Activated CD4-positive, alpha-beta memory T cell treated with anti-CD3 and anti-CD28 coated beads for 36 hours (primary cell): Measurements from ENCODE around the gene FXYD4. TPM values are rescaled to one million over a fixed set of nuclear protein-coding genes. Genes with fewer than 3 reads are reported as not detected.
"Not testable (repeated sequence)": the region's sequence is repeated elsewhere in the genome, so short reads cannot be mapped to it uniquely, and the experiment has no call there.

Experiments
- CTCF ChIA-PET: fragments of 350-600 bp; sonication (Branson Sonifier 250); formaldehyde crosslinking; loops from one replicate; lab custom pipeline; 2021; ENCODE audit warnings: antibody characterized with exemption, inconsistent platforms; lab: Charles Lee
- POLR2A ChIA-PET: fragments of 350-600 bp; sonication (Branson Sonifier 250); formaldehyde crosslinking; loops from one replicate; lab custom pipeline; 2021; ENCODE audit warnings: antibody characterized with exemption; lab: Charles Lee
- DNase-seq: peaks from one replicate; pipeline ENCODE4 v3.0.0-alpha.2; 2020
- H3K27ac Mint-ChIP-seq: one replicate; pipeline ENCODE4 v1.8.0; 2021; ENCODE audit warnings: mixed read lengths
- H3K27me3 Mint-ChIP-seq: one replicate; pipeline ENCODE4 v1.8.0; 2021; ENCODE audit warnings: mixed read lengths
- H3K36me3 Mint-ChIP-seq: one replicate; pipeline ENCODE4 v1.8.0; 2021; ENCODE audit warnings: mixed read lengths
- H3K4me1 Mint-ChIP-seq: one replicate; pipeline ENCODE4 v1.8.0; 2021; ENCODE audit warnings: low read depth, mixed read lengths
- H3K4me3 Mint-ChIP-seq: one replicate; pipeline ENCODE4 v1.8.0; 2021; ENCODE audit warnings: mild to moderate bottlenecking, mixed read lengths
- H3K9me3 Mint-ChIP-seq: one replicate; pipeline ENCODE4 v1.8.0; 2021; ENCODE audit warnings: mixed read lengths
- intact Hi-C: fragments of 100-400 bp; cut with micrococcal nuclease; formaldehyde crosslinking; loops from one replicate; pipeline ENCODE4 v1.15.1; 2023
- total RNA-seq, 2 experiments: library from RNA; stranded (reverse); gene quantifications; one replicate each; pipeline ENCODE4 v1.2.3, GENCODE V29; 2021

FXYD4 gene
- total RNA-seq, 2 experiments from 2014 or later, result not detected

GRCh38 chr10:43336061-43336460 is 35.4 kb upstream of the FXYD4 start:
- Mint-ChIP-seq H3K27me3 (no peaks in the 10 kb centered on the region), H3K27ac (no peak overlapping the region), H3K9me3 (peaks cover 2% of the 10 kb centered on the region), H3K4me3 (no peak overlapping the region), H3K4me1 (peaks cover 28% of the 10 kb centered on the region), H3K36me3 (no peaks in the 10 kb centered on the region)
- ChIA-PET POLR2A (no interaction called here), CTCF (no interaction called here)
- DNase-seq, result no peak
- intact Hi-C loops, result no loop called here

DNA sequence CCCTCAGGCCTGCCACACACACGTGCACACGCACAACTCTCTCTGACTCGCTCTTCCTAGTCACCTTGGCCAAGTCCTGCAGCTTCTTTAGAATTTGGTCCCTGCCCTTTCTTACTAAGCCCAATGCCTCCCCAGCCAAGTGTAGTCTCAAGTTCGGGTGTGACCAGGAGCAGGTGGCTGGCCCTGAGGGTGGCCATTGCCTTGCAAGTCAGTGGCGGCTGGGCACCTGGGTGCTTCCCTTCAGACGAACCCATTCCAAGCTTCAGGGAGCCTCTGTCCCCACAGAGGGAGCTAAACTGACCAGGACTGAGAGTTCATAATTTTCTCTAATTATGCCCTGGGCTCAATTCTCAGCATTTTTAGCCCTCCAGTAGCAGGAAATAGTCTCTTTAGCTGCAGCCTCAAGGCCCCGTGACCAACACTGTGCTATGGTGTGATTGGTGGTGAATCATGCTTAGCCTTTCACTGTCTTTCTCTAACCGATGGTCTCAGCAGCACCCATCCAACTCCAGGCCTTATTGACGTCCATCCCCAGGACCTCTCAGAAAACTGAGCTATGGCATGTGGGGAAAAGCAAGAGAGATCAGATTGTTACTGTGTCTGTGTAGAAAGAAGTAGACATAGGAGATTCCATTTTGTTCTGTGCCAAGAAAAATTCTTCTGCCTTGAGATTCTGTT is 34.7 kb upstream of the FXYD4 start:
- Mint-ChIP-seq H3K4me3 (no peak overlapping the region), H3K27me3 (no peaks in the 10 kb centered on the region), H3K9me3 (peaks cover 2% of the 10 kb centered on the region), H3K36me3 (no peaks in the 10 kb centered on the region), H3K27ac (no peak overlapping the region), H3K4me1 (peaks cover 24% of the 10 kb centered on the region)
- intact Hi-C loops, result no loop called here
- DNase-seq, result no peak
- CTCF ChIA-PET, result no interaction called here
- POLR2A ChIA-PET, result no interaction called here

DNA sequence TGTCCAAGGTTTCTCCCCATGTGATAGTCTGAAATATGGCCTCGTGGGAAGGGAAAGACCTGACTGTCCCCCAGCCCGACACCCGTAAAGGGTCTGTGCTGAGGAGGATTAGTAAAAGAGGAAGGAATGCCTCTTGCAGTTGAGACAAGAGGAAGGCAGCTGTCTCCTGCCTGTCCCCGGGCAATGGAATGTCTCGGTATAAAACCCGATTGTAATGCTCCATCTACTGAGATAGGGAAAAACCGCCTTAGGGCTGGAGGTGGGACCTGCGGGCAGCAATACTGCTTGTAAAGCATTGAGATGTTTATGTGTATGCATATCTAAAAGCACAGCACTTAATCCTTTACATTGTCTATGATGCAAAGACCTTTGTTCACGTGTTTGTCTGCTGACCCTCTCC is 33.9 kb upstream of the FXYD4 start:
- CTCF ChIA-PET, DNase-seq, POLR2A ChIA-PET, H3K4me3 Mint-ChIP-seq, intact Hi-C loops, H3K27me3 Mint-ChIP-seq, H3K36me3 Mint-ChIP-seq, H3K9me3 Mint-ChIP-seq, H3K27ac Mint-ChIP-seq: not testable (repeated sequence)
- peaks cover 18% of the 10 kb centered on the region for H3K4me1 Mint-ChIP-seq

DNA sequence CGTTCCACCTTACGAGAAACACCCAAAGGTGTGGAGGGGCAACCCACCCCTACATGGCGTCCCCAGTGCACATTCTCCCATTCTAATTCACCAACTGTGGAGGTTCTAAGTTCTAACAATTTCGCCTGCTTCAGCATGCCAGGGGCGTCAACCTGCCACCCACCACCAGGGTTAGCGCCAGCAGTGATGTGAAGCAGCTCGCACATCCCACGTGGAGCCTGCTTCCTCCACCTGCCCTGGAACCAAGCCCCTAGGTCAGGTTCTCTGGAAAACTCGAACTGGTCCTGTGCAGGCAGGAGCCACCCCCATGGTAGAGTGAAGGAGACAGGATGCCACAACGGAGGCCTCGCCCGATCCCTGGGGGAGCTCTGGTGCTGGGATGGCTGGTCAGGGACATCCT is 33.3 kb upstream of the FXYD4 start:
- no peak overlapping the region for H3K27ac Mint-ChIP-seq
- ChIA-PET POLR2A (no interaction called here), CTCF (interaction anchor here (0.7 to 1.0 kb wide), 3 partner anchors 10 to 72 kb away, joined by 3 to 4 read pairs (median 4); no protein-coding TSS in a partner anchor)
- DNase-seq, result no peak
- intact Hi-C loops, result no loop called here
- no peaks in the 10 kb centered on the region for H3K36me3 Mint-ChIP-seq
- no peak overlapping the region for H3K4me3 Mint-ChIP-seq
- peaks cover 2% of the 10 kb centered on the region for H3K9me3 Mint-ChIP-seq
- peaks cover 12% of the 10 kb centered on the region for H3K4me1 Mint-ChIP-seq
- no peaks in the 10 kb centered on the region for H3K27me3 Mint-ChIP-seq

DNA sequence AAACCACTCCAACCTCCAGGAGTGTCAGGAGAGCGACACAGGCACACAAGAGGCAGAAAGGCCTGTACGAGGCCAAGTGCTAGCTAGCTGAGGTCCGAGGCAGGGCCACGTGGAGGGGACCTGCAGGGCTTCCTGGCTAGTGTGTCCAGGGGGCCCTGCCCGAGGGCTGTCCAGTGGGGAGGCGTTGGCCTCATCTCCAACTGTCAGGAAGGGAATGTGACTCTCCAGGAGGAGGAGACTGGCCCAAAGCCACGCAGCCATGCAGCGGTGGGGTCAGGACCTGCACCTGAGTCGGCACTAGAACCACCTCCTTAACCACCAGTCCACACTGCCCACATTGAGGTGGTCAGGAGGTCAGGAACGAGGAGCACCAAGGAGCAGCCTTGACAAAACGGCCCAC is 32.3 kb upstream of the FXYD4 start:
- H3K36me3 Mint-ChIP-seq, result no peaks in the 10 kb centered on the region
- H3K27me3 Mint-ChIP-seq, result no peaks in the 10 kb centered on the region
- ChIA-PET POLR2A (no interaction called here), CTCF (no interaction called here)
- H3K9me3 Mint-ChIP-seq, result no peaks in the 10 kb centered on the region
- H3K27ac Mint-ChIP-seq, result no peak overlapping the region
- intact Hi-C loops, result no loop called here
- DNase-seq, result no peak
- peaks cover 5% of the 10 kb centered on the region for H3K4me1 Mint-ChIP-seq
- no peak overlapping the region for H3K4me3 Mint-ChIP-seq

DNA sequence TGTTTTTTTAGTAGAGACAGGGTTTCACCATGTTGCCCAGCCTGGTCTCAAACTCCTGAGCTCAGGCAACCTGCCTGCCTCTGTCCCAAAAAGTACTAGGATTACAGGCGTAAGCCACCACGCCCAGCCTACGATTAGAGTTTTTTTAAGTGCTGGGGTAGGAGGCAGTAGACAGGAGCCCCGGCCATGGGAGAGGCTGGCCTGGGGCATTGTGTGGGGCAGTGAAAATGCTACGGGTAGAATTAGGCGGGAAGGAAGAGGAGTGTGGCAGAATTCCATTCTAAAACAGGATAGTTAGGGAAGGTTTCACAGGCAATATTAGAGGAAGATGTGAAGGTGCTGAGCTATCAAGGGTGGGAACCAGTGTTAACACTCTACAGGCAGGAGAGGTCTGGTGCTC is 31.3 kb upstream of the FXYD4 start:
- H3K4me3 Mint-ChIP-seq, result no peak overlapping the region
- DNase-seq, result no peak
- peaks cover 5% of the 10 kb centered on the region for H3K4me1 Mint-ChIP-seq
- no peaks in the 10 kb centered on the region for H3K9me3 Mint-ChIP-seq
- CTCF ChIA-PET, result no interaction called here
- POLR2A ChIA-PET, result no interaction called here
- H3K27me3 Mint-ChIP-seq, result no peaks in the 10 kb centered on the region
- no peak overlapping the region for H3K27ac Mint-ChIP-seq
- no peaks in the 10 kb centered on the region for H3K36me3 Mint-ChIP-seq
- intact Hi-C loops, result no loop called here

DNA sequence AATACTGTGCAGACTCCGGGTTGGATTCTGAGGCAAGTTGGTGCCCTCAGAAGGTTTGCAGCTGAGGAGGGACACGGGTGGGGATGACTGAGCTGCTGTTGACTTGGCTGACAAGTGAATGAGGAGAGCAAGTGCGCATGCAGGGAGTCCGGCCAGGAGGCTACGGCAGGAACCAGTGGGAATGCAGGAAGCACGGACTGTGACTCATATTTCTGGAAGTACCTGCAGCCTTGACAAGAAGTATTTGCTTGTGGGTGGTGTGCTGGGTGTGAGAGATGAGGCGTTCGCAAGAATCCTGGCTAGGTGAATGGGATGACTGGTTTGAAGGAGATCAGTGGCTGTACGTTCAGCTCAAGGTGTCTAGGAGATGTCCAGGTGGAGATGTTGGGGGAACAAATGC is 30.8 kb upstream of the FXYD4 start:
- Mint-ChIP-seq H3K27me3 (no peaks in the 10 kb centered on the region), H3K4me1 (peaks cover 5% of the 10 kb centered on the region), H3K36me3 (no peaks in the 10 kb centered on the region), H3K4me3 (no peak overlapping the region), H3K27ac (no peak overlapping the region), H3K9me3 (no peaks in the 10 kb centered on the region)
- intact Hi-C loops, result no loop called here
- no peak for DNase-seq
- ChIA-PET POLR2A (no interaction called here), CTCF (no interaction called here)

GRCh38 chr10:43341450-43341849 is 30.0 kb upstream of the FXYD4 start:
- CTCF ChIA-PET, result no interaction called here
- Mint-ChIP-seq H3K4me1 (peaks cover 5% of the 10 kb centered on the region), H3K4me3 (no peak overlapping the region), H3K9me3 (no peaks in the 10 kb centered on the region), H3K27me3 (no peaks in the 10 kb centered on the region), H3K36me3 (no peaks in the 10 kb centered on the region), H3K27ac (peak overlapping the region; percentile 28)
- intact Hi-C loops, result no loop called here
- DNase-seq, result no peak
- POLR2A ChIA-PET, result no interaction called here

DNA sequence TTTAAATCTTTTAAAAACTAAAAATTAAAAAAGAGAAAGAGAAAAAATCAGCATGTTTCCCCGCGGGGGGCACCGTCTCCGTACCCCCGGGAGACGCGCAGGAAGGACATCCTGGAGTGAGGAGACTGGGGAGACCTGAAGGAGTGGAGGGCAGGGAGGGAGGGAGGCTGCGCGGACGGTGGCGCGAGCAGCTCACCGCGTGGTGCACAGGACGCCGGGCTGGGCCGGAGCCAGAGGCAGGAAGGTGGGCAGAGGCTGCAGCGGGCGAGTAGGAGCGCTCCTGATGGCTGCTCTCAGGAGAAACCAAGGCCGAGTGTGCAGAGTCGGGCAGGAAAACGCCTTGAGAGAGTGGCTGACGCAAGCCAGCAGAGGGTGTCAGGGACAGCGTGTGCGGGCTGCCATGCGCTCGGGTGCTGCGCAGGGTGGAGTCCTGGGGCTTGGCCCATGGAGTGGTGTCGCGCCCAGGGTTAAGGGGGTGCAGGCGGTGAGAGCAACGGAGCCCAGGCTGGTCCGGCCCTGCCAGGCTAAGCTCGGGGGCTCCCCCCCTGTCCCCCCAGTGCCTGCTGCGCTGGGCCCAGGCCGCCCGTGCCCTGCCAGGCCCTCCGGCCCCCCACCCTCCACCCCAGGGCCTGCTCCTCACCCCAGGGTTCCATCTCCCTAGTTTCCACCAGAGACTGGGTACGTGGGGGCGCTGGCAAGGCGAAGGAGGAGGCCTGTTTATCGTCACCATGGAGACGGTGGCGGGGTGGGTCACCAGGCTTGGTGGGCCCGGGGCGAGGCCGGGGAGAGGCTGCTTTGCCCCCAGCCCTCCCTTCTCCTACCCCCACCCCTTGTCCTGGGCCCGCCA is 28.9 kb upstream of the FXYD4 start:
- H3K27ac Mint-ChIP-seq, result no peak overlapping the region
- CTCF ChIA-PET, result no interaction called here
- POLR2A ChIA-PET, result no interaction called here
- H3K9me3 Mint-ChIP-seq, result no peaks in the 10 kb centered on the region
- intact Hi-C loops, result no loop called here
- peaks cover 5% of the 10 kb centered on the region for H3K4me1 Mint-ChIP-seq
- no peaks in the 10 kb centered on the region for H3K36me3 Mint-ChIP-seq
- no peak overlapping the region for H3K4me3 Mint-ChIP-seq
- DNase-seq, result no peak
- H3K27me3 Mint-ChIP-seq, result no peaks in the 10 kb centered on the region

DNA sequence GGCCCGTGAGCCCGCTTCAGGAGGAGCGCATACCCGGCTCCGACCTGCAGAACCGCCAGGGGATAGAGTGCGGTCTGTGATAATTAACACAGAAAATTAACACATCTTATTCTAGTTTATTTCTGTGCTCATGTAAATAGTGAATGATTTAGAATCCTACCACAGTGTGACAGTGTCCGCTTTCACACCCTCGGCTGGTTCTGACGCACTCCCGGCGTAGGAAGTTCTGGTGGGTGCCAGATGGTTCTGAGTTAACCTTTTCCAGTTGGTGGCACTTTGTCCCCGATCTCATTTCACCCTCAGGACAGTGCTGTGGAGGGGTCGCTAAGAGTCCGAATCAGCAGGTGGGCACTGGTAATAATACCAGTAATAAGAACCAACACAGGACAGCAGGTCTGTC is 28.3 kb upstream of the FXYD4 start:
- intact Hi-C loops, result no loop called here
- ChIA-PET CTCF (interaction anchor here (3.2 kb wide), 1 partner anchor 50 kb away, joined by 14 read pairs; no protein-coding TSS in a partner anchor), POLR2A (no interaction called here)
- H3K27ac Mint-ChIP-seq, result no peak overlapping the region
- H3K4me1 Mint-ChIP-seq, result peaks cover 8% of the 10 kb centered on the region
- H3K36me3 Mint-ChIP-seq, result no peaks in the 10 kb centered on the region
- no peaks in the 10 kb centered on the region for H3K27me3 Mint-ChIP-seq
- no peak overlapping the region for H3K4me3 Mint-ChIP-seq
- no peak for DNase-seq
- H3K9me3 Mint-ChIP-seq, result no peaks in the 10 kb centered on the region

DNA sequence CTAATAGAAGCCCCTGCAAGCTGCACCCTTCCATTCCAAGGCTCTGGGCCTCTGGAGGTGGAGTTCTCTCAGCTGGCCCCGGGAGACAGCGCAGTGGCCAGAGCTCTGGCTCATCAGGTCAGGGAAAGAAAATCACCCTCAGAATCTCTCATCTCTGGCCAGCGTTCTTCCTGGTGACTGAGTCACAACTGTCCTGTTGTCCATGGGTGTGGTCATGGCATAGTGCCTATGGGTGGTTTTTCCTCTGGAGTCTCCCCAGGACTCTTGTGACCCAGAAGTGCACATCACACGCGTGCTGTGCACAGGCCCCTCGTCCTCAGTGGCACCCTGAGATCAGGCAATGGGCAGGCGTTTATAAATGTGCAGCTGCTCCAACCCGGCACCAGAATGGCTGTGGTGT is 27.4 kb upstream of the FXYD4 start:
- Mint-ChIP-seq H3K4me3 (no peak overlapping the region), H3K9me3 (no peaks in the 10 kb centered on the region)

GRCh38 chr10:43347997-43348396 is 23.4 kb upstream of the FXYD4 start:
- Mint-ChIP-seq H3K4me1 (peaks cover 16% of the 10 kb centered on the region), H3K27ac (no peak overlapping the region), H3K36me3 (no peaks in the 10 kb centered on the region), H3K4me3 (no peak overlapping the region), H3K27me3 (peaks cover 12% of the 10 kb centered on the region), H3K9me3 (no peaks in the 10 kb centered on the region)
- no peak for DNase-seq
- ChIA-PET POLR2A (interaction anchor here (1.7 kb wide), 1 partner anchor 55 kb away, joined by 6 read pairs; no protein-coding TSS in a partner anchor), CTCF (interaction anchor here (0.6 to 5.2 kb wide), 18 partner anchors 10 to 177 kb away, joined by 3 to 130 read pairs (median 4); no protein-coding TSS in a partner anchor)
- intact Hi-C loops, result loop anchor here (1.0 kb wide), 5 partner anchors 55 to 143 kb away; no protein-coding TSS in a partner anchor

More for the DNA sequence above, 27.4 kb upstream of the FXYD4 start:
- Mint-ChIP-seq H3K27me3 (peaks cover 3% of the 10 kb centered on the region), H3K36me3 (no peaks in the 10 kb centered on the region), H3K4me1 (peaks cover 15% of the 10 kb centered on the region), H3K27ac (no peak overlapping the region)
- no peak for DNase-seq
- ChIA-PET CTCF (interaction anchor here (3.2 kb wide), 1 partner anchor 51 kb away, joined by 14 read pairs; no protein-coding TSS in a partner anchor), POLR2A (interaction anchor here (0.6 kb wide), 2 partner anchors 64 to 86 kb away, joined by 3 to 4 read pairs; no protein-coding TSS in a partner anchor)
- intact Hi-C loops, result no loop called here
